HEK293 (cell line): ENCODE measurements around the gene VRK3.
A peak's percentile ranks its signal among the peaks of the same experiment; 100 is the strongest.

Experiments
- KLF16 ChIP-seq: fragments of 450-650 bp; formaldehyde crosslinking; IDR thresholded peaks from 2 replicates; pipeline ENCODE4 v1.5.1; 2017; ENCODE audit warnings: missing biosample characterization, missing genetic modification characterization
- SCRT1 ChIP-seq: fragments of 450-650 bp; formaldehyde crosslinking; IDR thresholded peaks from 2 replicates; pipeline ENCODE4 v1.5.1; 2016; ENCODE audit warnings: missing biosample characterization, missing genetic modification characterization, borderline replicate concordance
- TCF7L2 ChIP-seq: IDR thresholded peaks from 2 replicates; pipeline ENCODE4 v1.6.1; 2011; ENCODE audit warnings: low read depth, mild to moderate bottlenecking, inconsistent platforms, low read length, moderate library complexity, borderline replicate concordance
- ZNF223 ChIP-seq: fragments of 450-650 bp; formaldehyde crosslinking; IDR thresholded peaks from 2 replicates; pipeline ENCODE4 v1.5.1; 2016; ENCODE audit warnings: missing biosample characterization, missing genetic modification characterization
- ZNF274 ChIP-seq, 2 experiments: fragments of 200-500 bp in 1 of 2; fragments of 450-650 bp in 1 of 2; sonication (Bioruptor generic) in 1 of 2; formaldehyde crosslinking in 1 of 2; IDR thresholded peaks; 2 replicates each; pipeline versions ENCODE4 v1.5.1 to v1.6.1; 2014 to 2016; ENCODE audit warnings: borderline replicate concordance in 1 of 2, inconsistent platforms in 1 of 2, low read length in 1 of 2, missing biosample characterization in 1 of 2, missing genetic modification characterization in 1 of 2
- TF ChIP-seq, protein P1 (sequence below): fragments of 450-650 bp; formaldehyde crosslinking; IDR thresholded peaks from 2 replicates; pipeline ENCODE4 v1.5.1; 2016; ENCODE audit warnings: missing biosample characterization, missing genetic modification characterization
- TF ChIP-seq, protein P2 (sequence below): fragments of 450-650 bp; formaldehyde crosslinking; IDR thresholded peaks from 2 replicates; pipeline ENCODE4 v1.5.1; 2016; ENCODE audit warnings: missing biosample characterization, missing genetic modification characterization, borderline replicate concordance

GRCh38 chr19:49929121-49929610, 96.0 kb downstream of the VRK3 start, which contains the start of the genes ATF5 and NUP62:
- TF ChIP-seq SCRT1 (tag by site-specific recombination) (0 out of 2 replicates have a peak, but pooled peaks have one; percentile 8), TCF7L2 (no peak), KLF16 (tag by site-specific recombination) (peak; percentile 98), ZNF274 (IDR thresholded peaks at IDR 0.05; ENCODE audit: low read length) (no peak), ZNF274 (tag by site-specific recombination; IDR thresholded peaks at IDR 0.05; ENCODE audit: borderline replicate concordance) (no peak), ZNF223 (tag by site-specific recombination) (no peak)
- TF ChIP-seq, protein P1, sequence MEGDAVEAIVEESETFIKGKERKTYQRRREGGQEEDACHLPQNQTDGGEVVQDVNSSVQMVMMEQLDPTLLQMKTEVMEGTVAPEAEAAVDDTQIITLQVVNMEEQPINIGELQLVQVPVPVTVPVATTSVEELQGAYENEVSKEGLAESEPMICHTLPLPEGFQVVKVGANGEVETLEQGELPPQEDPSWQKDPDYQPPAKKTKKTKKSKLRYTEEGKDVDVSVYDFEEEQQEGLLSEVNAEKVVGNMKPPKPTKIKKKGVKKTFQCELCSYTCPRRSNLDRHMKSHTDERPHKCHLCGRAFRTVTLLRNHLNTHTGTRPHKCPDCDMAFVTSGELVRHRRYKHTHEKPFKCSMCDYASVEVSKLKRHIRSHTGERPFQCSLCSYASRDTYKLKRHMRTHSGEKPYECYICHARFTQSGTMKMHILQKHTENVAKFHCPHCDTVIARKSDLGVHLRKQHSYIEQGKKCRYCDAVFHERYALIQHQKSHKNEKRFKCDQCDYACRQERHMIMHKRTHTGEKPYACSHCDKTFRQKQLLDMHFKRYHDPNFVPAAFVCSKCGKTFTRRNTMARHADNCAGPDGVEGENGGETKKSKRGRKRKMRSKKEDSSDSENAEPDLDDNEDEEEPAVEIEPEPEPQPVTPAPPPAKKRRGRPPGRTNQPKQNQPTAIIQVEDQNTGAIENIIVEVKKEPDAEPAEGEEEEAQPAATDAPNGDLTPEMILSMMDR (tag by site-specific recombination), result 0 out of 2 replicates have a peak, but pooled peaks have one; percentile 13
- TF ChIP-seq, protein P2, sequence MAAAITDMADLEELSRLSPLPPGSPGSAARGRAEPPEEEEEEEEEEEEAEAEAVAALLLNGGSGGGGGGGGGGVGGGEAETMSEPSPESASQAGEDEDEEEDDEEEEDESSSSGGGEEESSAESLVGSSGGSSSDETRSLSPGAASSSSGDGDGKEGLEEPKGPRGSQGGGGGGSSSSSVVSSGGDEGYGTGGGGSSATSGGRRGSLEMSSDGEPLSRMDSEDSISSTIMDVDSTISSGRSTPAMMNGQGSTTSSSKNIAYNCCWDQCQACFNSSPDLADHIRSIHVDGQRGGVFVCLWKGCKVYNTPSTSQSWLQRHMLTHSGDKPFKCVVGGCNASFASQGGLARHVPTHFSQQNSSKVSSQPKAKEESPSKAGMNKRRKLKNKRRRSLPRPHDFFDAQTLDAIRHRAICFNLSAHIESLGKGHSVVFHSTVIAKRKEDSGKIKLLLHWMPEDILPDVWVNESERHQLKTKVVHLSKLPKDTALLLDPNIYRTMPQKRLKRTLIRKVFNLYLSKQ (tag by site-specific recombination), result no peak
